ENCODE data around the gene STRIP1.

DNA sequence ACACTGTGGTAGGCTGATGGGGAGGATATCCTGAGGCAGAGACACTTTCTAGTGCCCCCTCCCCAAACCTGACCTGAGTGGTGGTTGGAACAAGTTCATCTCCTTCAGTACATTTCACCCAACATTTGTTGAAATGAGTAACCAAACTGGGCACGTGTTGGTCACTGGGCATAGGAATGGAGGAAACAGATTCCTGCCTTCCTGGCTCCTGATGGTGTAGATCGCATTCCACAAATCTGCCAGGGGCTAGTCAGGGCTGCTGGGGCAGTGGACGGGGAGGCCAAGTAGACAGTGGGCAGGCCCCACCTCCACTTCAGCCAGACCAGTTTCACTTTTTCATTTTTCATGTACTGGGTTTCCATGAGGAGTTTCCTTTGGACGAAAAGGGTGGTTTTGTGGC lies 52.5 kb downstream of the STRIP1 start:
- TF ChIP-seq, protein P1, sequence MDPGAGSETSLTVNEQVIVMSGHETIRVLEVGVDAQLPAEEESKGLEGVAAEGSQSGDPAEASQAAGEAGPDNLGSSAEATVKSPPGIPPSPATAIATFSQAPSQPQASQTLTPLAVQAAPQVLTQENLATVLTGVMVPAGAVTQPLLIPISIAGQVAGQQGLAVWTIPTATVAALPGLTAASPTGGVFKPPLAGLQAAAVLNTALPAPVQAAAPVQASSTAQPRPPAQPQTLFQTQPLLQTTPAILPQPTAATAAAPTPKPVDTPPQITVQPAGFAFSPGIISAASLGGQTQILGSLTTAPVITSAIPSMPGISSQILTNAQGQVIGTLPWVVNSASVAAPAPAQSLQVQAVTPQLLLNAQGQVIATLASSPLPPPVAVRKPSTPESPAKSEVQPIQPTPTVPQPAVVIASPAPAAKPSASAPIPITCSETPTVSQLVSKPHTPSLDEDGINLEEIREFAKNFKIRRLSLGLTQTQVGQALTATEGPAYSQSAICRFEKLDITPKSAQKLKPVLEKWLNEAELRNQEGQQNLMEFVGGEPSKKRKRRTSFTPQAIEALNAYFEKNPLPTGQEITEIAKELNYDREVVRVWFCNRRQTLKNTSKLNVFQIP (CRISPR knock-in tag; IDR thresholded peaks at IDR 0.05; ENCODE audit: borderline replicate concordance, low read depth) = no peak
- TF ChIP-seq GLIS3 (CRISPR knock-in tag; IDR thresholded peaks at IDR 0.05) (no peak), RARB (CRISPR knock-in tag; IDR thresholded peaks at IDR 0.05) (no peak), ZNF70 (CRISPR knock-in tag; IDR thresholded peaks at IDR 0.05) (no peak), ZFP30 (CRISPR knock-in tag; IDR thresholded peaks at IDR 0.05) (no peak), TOX (CRISPR knock-in tag; IDR thresholded peaks at IDR 0.05; ENCODE audit: borderline replicate concordance) (no peak)
- TF ChIP-seq, protein P2, sequence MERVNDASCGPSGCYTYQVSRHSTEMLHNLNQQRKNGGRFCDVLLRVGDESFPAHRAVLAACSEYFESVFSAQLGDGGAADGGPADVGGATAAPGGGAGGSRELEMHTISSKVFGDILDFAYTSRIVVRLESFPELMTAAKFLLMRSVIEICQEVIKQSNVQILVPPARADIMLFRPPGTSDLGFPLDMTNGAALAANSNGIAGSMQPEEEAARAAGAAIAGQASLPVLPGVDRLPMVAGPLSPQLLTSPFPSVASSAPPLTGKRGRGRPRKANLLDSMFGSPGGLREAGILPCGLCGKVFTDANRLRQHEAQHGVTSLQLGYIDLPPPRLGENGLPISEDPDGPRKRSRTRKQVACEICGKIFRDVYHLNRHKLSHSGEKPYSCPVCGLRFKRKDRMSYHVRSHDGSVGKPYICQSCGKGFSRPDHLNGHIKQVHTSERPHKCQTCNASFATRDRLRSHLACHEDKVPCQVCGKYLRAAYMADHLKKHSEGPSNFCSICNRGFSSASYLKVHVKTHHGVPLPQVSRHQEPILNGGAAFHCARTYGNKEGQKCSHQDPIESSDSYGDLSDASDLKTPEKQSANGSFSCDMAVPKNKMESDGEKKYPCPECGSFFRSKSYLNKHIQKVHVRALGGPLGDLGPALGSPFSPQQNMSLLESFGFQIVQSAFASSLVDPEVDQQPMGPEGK (CRISPR knock-in tag; IDR thresholded peaks at IDR 0.05; ENCODE audit: borderline replicate concordance) = no peak
- TF ChIP-seq, protein P3, sequence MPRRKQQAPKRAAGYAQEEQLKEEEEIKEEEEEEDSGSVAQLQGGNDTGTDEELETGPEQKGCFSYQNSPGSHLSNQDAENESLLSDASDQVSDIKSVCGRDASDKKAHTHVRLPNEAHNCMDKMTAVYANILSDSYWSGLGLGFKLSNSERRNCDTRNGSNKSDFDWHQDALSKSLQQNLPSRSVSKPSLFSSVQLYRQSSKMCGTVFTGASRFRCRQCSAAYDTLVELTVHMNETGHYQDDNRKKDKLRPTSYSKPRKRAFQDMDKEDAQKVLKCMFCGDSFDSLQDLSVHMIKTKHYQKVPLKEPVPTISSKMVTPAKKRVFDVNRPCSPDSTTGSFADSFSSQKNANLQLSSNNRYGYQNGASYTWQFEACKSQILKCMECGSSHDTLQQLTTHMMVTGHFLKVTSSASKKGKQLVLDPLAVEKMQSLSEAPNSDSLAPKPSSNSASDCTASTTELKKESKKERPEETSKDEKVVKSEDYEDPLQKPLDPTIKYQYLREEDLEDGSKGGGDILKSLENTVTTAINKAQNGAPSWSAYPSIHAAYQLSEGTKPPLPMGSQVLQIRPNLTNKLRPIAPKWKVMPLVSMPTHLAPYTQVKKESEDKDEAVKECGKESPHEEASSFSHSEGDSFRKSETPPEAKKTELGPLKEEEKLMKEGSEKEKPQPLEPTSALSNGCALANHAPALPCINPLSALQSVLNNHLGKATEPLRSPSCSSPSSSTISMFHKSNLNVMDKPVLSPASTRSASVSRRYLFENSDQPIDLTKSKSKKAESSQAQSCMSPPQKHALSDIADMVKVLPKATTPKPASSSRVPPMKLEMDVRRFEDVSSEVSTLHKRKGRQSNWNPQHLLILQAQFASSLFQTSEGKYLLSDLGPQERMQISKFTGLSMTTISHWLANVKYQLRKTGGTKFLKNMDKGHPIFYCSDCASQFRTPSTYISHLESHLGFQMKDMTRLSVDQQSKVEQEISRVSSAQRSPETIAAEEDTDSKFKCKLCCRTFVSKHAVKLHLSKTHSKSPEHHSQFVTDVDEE (CRISPR knock-in tag; IDR thresholded peaks at IDR 0.05) = no peak
